GM12865 (cell line): ENCODE results near the gene SCFD2.
A peak's percentile ranks its signal among the peaks of the same experiment; 100 is the strongest.

Source experiments
- DNase-seq: peaks from one replicate; pipeline ENCODE4 v3.0.0; 2010; ENCODE audit warnings: low read depth
- H3K4me3 ChIP-seq: 2 replicates; pipeline ENCODE4 v1.5.1; 2011; ENCODE audit warnings: mild to moderate bottlenecking, low read depth, low read length, control low read depth
- CTCF ChIP-seq: IDR thresholded peaks from 2 replicates; pipeline ENCODE4 v1.5.1; 2011; ENCODE audit warnings: low read length, control low read depth, low read depth, inconsistent platforms; ENCODE audit not compliant: insufficient read depth; ENCODE audit errors: missing control alignments

SCFD2 gene

DNA sequence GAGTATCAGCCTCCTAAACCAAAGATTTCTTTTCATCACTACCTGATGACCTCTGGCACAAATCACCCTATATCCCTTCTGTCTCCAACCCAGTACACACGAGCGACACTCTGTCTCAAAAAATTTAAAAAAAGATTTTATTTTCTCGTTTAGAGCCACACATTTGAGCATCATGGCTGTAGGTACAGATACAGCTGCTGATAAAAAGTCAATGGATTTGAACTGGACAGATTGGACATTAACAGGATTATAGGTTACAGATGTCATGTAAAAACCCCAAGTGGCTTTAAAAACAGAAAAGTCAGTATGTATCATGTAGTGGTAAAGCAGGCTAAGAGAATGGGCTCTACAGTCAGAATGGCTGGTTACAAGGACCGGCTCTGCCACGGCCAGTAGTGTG is 171.1 kb downstream of the SCFD2 start:
- DNase-seq: no peak
- no peak overlapping the region for H3K4me3 ChIP-seq
- TF ChIP-seq CTCF: no peak

GRCh38 chr4:53193111-53193510 is 172.8 kb downstream of the SCFD2 start:
- no peak overlapping the region for H3K4me3 ChIP-seq
- TF ChIP-seq CTCF: no peak
- no peak for DNase-seq

- no peak for DNase-seq
- TF ChIP-seq CTCF: no peak
- no peak overlapping the region for H3K4me3 ChIP-seq
Measured at GRCh38 chr4:53192496-53192895, 173.4 kb downstream of the SCFD2 start.

- peak; percentile 7 for DNase-seq
- no peak for TF ChIP-seq CTCF
- H3K4me3 ChIP-seq: no peak overlapping the region
Measured at GRCh38 chr4:53191997-53192396, 173.9 kb downstream of the SCFD2 start.

DNA sequence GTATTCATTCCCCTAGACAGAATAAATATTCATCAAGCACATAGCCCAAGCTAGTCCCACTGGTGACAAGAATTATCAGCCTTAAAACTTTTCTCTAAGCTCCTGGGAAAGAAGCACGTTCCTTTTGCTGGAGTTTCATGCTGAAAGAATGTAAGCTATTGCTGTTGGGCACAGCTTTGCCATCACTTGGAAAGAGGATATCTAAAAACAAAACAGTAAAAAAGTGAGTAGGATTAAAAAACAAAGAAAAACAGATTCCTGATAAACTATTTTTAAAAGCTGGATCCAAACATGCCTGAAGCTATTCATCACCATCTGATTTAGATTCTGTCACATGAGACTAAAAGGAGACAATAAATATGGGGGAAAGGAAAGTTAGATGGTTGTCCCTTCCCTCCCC is 176.8 kb downstream of the SCFD2 start:
- DNase-seq: no peak
- TF ChIP-seq CTCF: no peak
- no peak overlapping the region for H3K4me3 ChIP-seq

GRCh38 chr4:53186714-53187358 is 179.0 kb downstream of the SCFD2 start:
- no peak overlapping the region for H3K4me3 ChIP-seq
- DNase-seq: no peak
- TF ChIP-seq CTCF: no peak
